Measurements from ENCODE around the gene ZNF385B.

DNA sequence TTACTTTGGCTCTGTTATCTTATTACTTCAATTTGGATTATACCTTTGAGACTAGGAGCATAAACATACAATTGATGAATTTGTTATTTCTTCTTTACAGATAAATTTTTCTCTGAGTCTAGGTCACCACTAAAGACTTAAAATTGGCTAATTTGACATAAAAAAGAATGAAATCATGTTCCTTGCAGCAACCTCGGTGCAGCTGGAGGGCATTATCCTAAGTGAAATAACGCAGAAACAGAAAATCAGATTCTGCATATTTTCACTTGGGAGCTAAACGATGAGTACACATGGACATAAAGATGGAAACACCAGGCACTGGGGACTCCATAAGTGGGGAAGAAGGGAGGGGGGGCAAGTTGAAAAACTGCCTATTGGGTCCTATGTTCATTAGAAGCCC is 424.0 kb downstream of the ZNF385B start:
- no peak for TF ChIP-seq POLR2AphosphoS5 (IDR thresholded peaks at IDR 0.05; ENCODE audit: low read depth, low read length)
- TF ChIP-seq REST (IDR thresholded peaks at IDR 0.05; ENCODE audit: insufficient read depth in 1 of 2, low read depth in 2 of 2, low read length in 2 of 2), result no peak
- TF ChIP-seq FOXP2 (optimal IDR thresholded peaks at IDR 0.05; ENCODE audit: borderline replicate concordance, extremely low read depth, extremely low read length, insufficient read depth), result no peak
